Epidermal melanocyte (primary cell): Measurements from ENCODE around the gene SSBP4.

ENCODE experiments used
- DNase-seq: peaks from one replicate; pipeline ENCODE4 v3.0.0; 2011; ENCODE audit warnings: low spot score; ENCODE audit not compliant: insufficient read length

The SSBP4 gene

GRCh38 chr19:18420930-18421329, 1.7 kb downstream of the SSBP4 start:
- DNase-seq: no peak

DNA sequence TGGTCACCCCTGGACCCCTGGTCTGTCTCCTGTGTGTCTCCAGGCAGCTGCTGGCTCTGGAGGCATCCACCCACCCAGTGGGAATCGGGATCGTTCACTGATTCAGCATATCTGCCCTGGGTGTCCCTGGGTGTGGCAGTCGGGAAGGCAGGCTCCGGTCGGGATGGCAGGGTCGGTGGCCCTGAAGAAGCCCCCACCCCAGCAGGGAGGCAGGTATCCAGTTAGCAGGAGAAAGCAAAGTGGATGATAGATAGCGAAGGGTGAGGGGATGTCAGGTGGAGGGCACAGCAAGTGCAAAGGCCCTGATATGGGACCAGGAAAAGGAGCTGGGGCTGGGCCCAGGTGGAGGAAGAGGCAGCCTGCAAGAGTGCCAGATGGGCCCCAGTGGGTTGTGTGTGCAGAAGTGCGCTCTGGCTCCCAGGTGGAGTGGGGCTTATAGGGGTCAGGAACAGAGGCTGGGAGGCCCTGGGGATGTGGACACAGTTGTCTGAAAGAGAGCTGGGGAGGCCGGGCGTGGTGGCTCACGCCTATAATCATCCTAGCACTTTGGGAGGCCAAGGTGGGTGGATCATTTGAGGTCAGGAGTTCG, 2.3 kb downstream of the SSBP4 start:
- DNase-seq: no peak

DNA sequence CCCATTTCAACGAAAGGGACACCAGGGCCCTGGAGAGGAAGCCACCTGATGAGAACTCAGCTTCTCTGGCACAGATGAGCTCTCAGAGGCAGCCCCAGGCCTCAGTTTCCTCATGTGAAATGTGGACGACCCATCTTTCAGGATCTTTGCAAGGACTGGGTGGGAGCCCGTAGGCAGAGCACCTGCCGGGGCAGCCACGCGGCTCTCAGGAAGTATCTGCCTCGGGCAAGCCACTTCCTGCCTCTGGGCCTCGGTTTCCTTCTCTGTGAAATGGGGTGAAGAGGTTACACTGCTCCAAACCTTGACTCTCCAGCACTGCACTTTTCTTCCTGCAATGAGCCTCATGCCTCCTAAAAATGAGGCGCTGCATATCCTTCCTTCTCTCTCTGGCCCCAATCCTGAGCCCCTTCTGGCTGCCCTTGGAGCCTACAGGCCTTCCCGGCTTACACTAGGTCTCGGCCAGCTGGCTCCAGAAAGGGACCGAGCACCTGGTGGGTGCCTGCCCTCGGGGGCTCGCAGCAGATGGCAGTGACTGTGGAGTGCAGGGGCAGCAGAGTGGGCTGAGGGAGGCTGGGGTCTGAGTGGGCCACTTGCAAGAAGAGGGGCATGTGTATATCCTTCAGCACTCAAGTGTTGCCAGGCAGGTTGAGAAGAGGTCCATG, 3.5 kb downstream of the SSBP4 start:
- DNase-seq: no peak

- DNase-seq: no peak
These were observed 4.2 kb downstream of the SSBP4 start for GRCh38 chr19:18423258-18424020.

DNA sequence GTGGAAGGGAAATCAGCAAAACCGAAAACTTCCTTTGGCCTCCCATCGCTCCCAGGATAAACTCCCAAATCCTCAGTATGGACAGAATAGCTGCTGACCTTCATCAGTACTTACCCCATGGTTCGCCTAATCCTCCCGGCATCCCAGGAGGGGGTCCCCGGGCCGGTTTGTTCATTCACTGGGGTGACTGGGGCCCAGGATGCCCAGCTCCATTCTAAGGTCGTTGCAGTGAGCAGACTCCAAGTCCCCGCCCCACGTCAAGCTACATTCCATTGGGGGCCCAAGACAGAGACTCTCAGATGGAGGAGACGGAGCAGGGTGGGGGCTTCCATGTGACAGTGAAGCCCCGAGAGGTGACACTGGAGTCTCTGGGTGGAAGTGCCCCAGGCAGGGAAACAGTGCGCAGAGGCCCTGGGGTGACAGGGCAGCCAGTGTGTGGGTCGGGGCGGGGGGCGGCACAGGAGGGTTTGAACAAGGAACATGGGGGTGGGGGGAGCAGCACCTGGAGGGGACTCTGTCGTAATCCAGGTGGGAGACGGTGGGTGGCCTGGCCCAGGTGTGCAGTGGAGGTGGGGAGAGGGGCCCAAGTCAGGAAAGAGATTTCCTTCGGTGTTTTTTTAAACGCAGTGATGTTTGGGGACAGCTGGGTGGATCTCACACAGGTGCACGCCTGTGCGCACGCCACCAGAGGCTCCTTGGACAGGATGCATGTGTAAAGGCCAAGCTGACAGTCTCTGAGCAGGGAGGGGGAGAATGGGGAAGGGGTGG, 5.1 kb downstream of the SSBP4 start:
- DNase-seq: no peak

- no peak for DNase-seq
These were observed 5.8 kb downstream of the SSBP4 start for GRCh38 chr19:18424890-18425514.

GRCh38 chr19:18425515-18426415, 6.6 kb downstream of the SSBP4 start:
- no peak for DNase-seq

- no peak for DNase-seq
These were observed 7.2 kb downstream of the SSBP4 start for GRCh38 chr19:18426416-18426767.

GRCh38 chr19:18427080-18427742, 8.0 kb downstream of the SSBP4 start:
- DNase-seq: no peak

DNA sequence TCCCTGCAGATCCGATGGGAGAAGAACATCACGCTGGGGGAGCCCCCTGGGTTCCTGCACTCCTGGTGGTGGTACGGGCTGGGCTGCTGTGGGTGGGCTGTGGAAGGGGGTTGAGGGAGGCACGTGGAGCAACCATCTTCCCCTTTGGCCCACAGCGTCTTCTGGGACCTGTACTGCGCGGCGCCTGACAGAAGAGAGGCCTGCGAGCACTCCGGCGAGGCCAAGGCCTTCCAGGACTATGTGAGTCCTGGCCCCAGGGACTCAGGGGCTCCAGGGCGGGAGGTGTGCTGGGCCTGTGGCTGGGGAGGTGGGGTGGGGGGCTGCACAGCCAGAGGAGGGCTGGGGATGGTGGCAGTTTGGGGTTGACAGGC, 8.5 kb downstream of the SSBP4 start:
- DNase-seq: no peak

- no peak for DNase-seq
These were observed 9.1 kb downstream of the SSBP4 start for GRCh38 chr19:18428173-18428786.

DNA sequence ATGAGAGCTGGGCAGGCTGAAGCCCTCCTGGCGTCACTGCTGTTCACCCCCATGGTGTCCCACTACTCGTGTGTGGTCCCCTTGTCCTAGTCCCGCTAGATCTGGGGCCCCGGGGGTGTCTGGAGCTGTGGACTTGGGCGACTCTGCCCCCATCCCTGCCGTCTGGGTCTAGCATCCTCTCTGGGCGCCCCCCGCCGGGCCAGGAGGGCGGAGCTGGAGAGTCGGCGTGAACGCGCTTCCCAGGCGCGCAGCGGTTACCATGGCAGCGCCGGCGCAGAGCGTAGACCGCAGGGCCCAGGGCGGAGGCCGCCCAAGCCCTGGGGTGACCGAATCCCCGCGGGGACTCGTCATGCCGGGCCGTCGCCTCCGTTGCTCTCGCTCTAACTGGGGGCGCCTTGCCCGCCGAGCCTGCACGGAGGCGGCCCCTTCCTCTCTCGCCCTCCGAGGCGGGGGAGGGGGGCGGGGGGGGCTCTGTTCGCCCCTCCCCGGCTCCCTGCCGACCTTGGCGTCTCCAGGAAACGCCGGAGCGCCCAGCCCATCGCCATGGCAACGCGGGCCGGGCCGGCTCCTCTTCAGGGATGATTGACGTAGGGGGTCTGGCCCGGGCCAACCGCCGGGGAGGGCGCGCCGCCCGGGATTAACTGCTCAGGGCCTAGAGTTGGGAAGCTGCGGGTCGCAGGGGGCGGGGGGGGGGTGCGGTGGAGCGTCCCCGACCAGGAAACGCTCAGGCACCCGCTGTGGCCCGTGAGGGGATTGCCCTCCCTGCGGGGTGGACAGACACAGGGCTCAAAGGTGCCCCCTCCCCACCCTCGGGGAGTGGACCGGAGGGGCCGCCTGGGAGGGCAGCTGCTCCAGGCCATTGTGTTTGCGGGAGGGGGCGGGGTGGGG, 9.8 kb downstream of the SSBP4 start:
- peak; percentile 77 for DNase-seq

GRCh38 chr19:18429717-18430416, 10.7 kb downstream of the SSBP4 start:
- no peak for DNase-seq

DNA sequence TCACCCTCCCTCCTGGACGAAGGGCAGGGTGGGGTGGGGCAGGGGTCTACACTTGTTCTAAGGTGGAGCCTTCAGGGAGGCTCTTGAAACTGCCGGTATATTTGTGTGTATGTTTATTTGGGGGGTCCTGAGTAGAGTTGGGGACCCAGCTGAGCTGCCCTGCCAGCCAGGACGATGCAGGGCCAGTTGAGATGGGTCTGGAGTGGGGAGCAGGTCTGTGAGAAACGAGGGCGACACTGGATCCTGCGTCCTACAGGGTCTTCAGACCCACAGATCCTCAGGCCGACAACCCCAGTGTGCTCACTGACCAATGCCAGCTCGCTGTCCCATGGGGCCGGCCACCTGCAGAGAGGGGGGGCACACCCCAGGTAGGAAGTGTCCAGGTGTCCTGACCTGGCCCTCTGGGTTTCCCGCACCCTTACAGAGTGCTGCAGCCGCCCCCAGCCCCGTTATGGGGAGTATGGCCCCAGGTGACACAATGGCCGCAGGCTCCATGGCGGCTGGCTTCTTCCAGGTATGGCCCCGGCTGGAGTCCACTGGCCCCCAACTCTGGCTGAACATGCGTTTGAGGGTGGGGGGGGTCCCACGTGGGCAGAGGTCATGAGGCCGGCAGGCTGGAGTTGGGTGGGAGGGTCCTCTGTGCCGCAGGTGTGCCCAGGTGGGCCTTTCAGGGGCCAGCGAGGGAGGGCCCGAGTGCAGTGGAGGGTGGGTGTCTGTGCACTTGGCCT, 11.4 kb downstream of the SSBP4 start:
- no peak for DNase-seq

- no peak for DNase-seq
These were observed 12.4 kb downstream of the SSBP4 start for GRCh38 chr19:18431351-18432197.

DNA sequence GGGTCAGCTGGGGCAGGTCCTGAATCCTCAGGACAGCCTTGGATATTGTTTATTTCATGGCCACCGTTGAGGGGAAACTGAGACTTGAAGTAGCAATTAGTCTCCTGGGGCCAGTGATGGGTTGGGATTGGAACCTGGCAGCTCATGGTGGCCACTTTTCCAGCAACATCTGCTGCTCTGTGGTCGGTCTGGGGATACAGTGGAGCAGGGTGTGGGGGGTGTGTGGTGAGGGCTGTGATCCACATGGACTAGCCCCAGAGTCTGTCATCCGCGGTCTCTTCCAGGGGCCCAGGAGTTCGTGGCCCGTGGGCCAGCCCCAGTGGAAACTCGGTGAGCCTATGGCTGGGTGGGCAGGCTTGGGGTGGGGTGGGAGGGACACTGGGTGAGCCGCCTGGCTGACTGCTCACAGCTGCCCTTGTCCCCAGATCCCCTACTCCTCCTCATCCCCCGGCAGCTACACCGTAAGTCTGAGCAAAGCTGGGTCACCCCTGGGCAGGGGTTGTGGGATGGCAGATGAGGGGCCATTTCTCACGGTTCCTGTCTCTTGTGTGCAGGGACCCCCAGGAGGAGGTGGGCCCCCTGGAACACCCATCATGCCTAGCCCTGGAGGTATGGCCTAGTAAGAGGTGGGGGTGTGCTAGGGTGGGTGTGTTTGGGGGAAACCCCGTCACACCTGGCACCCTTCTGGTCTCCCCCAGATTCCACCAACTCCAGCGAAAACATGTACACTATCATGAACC, 13.2 kb downstream of the SSBP4 start:
- DNase-seq: no peak
